ENCODE results near the gene ZFP36L2.

GRCh38 chr2:43199492-43200488 is 26.6 kb downstream of the ZFP36L2 start:
- no peak for TF ChIP-seq CTCF (IDR thresholded peaks at IDR 0.05)
- TF ChIP-seq POLR2A (IDR thresholded peaks at IDR 0.05), result no peak

All from vagina (tissue), 2 donors.